C4-2B (cell line): ENCODE results near the gene TRERF1.

ENCODE experiments used
- H3K27ac ChIP-seq: fragments of 450-650 bp; 2 replicates; pipeline ENCODE4 v1.5.1; 2017
- CTCF ChIP-seq: fragments of 450-650 bp; conservative IDR thresholded peaks from 2 replicates; pipeline ENCODE4 v1.5.1; 2017; ENCODE audit warnings: mild to moderate bottlenecking
- ZFX ChIP-seq: fragments of 450-650 bp; IDR thresholded peaks from 2 replicates; pipeline ENCODE4 v1.6.1; 2017

The TRERF1 gene

GRCh38 chr6:42314571-42315258, 137.0 kb downstream of the TRERF1 start:
- TF ChIP-seq CTCF, result no peak
- no peak for TF ChIP-seq ZFX
- no peak overlapping the region for H3K27ac ChIP-seq

- TF ChIP-seq ZFX (no peak), CTCF (no peak)
- no peak overlapping the region for H3K27ac ChIP-seq
Measured at GRCh38 chr6:42313941-42314570, 137.7 kb downstream of the TRERF1 start.

GRCh38 chr6:42313038-42313437, 138.7 kb downstream of the TRERF1 start:
- H3K27ac ChIP-seq, result no peak overlapping the region
- TF ChIP-seq CTCF (no peak), ZFX (no peak)

GRCh38 chr6:42307141-42307470, 144.6 kb downstream of the TRERF1 start:
- H3K27ac ChIP-seq, result no peak overlapping the region
- TF ChIP-seq CTCF, result no peak
- no peak for TF ChIP-seq ZFX

GRCh38 chr6:42306439-42307140, 145.1 kb downstream of the TRERF1 start:
- no peak overlapping the region for H3K27ac ChIP-seq
- no peak for TF ChIP-seq ZFX
- no peak for TF ChIP-seq CTCF

GRCh38 chr6:42304053-42304712, 147.5 kb downstream of the TRERF1 start:
- TF ChIP-seq ZFX (no peak), CTCF (no peak)
- no peak overlapping the region for H3K27ac ChIP-seq

- no peak overlapping the region for H3K27ac ChIP-seq
- no peak for TF ChIP-seq CTCF
- no peak for TF ChIP-seq ZFX
Measured at GRCh38 chr6:42302411-42302810, 149.3 kb downstream of the TRERF1 start.
